ENCODE measurements around the gene IFNGR2.
A peak's percentile ranks its signal among the peaks of the same experiment; 100 is the strongest.

IFNGR2 gene

DNA sequence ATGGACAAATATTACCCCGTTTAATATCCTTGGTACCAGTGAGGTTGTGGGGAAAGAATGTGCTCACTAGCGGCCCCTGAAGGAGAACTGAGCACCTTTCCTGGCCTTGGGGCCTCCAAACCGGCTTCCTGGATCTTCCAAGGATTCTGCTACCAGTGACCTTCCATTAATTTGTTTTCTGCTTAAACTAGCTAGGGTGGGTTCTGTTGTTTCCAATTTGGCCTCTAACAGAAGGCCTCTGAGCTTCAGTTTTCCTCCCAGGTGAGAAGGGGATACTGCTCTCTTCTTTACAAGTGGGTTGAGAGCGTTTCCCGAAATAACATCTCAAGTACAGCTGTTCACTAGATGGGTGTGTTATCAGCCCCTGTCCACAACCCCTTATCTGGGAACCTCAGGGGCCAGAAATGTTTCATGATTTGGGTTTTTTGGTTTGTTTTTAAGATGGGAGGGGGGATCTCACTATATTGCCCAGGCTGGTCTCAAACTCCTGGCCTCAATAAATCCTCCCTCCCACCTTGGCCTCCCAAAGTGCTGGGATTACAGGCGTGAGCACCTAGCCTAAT is 16.9 kb upstream of the IFNGR2 start:
- peaks cover 34% of the 10 kb centered on the region for H3K27me3 Mint-ChIP-seq
- DNase-seq (no peak), ATAC-seq (no peak)
- peaks cover 47% of the 10 kb centered on the region for H3K4me1 Mint-ChIP-seq
- H3K4me3 Mint-ChIP-seq, result no peak overlapping the region
- H3K27ac Mint-ChIP-seq, result no peak overlapping the region
- no peaks in the 10 kb centered on the region for H3K36me3 Mint-ChIP-seq (ENCODE audit: low read depth)
- H3K9me3 Mint-ChIP-seq, result no peaks in the 10 kb centered on the region

DNA sequence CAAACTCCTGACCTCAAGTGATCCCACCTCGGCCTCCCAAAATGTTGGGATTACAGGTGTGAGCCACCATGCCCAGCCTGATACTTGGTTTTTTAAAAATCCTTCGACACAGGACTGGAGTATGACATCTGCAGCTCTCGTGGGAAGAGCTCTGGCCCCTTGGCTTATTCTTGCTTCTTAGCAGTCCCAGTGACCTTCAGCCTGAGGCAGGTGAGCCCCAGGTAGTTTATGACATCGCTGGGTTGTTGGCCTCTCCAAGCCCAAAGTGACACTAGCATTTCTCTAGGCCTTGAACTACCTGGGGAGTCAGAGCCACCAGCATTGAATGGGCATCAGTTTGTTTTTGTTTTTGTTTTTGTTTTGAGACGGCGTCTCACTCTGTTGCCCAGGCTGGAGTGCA is 15.9 kb upstream of the IFNGR2 start:
- ATAC-seq, result no peak
- peaks cover 36% of the 10 kb centered on the region for H3K27me3 Mint-ChIP-seq
- DNase-seq, result no peak
- H3K4me1 Mint-ChIP-seq, result peaks cover 37% of the 10 kb centered on the region
- H3K27ac Mint-ChIP-seq, result no peak overlapping the region
- no peak overlapping the region for H3K4me3 Mint-ChIP-seq
- H3K9me3 Mint-ChIP-seq, result no peaks in the 10 kb centered on the region
- no peaks in the 10 kb centered on the region for H3K36me3 Mint-ChIP-seq (ENCODE audit: low read depth)

DNA sequence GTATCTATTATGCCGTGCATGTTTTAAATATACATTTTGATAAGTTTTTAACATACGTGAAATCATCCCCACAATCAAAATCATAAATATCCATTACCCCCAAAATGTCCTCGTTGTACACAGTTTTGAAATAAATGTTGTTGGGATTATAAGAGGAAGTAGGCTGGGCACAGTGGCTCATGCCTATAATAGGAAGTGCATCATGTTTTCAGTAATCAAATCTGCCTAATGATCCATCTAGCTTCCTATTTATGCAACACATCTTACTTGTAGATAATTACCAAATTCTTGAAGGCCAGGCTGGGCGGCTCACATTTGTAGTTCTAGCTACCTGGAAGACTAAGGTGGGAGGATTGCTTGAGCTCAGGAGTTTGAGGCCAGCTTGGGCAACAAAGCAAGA is 15.0 kb upstream of the IFNGR2 start:
- no peaks in the 10 kb centered on the region for H3K9me3 Mint-ChIP-seq
- no peaks in the 10 kb centered on the region for H3K36me3 Mint-ChIP-seq (ENCODE audit: low read depth)
- no peak overlapping the region for H3K27ac Mint-ChIP-seq
- H3K4me3 Mint-ChIP-seq, result no peak overlapping the region
- DNase-seq (no peak), ATAC-seq (no peak)
- peaks cover 39% of the 10 kb centered on the region for H3K27me3 Mint-ChIP-seq
- H3K4me1 Mint-ChIP-seq, result peaks cover 28% of the 10 kb centered on the region

DNA sequence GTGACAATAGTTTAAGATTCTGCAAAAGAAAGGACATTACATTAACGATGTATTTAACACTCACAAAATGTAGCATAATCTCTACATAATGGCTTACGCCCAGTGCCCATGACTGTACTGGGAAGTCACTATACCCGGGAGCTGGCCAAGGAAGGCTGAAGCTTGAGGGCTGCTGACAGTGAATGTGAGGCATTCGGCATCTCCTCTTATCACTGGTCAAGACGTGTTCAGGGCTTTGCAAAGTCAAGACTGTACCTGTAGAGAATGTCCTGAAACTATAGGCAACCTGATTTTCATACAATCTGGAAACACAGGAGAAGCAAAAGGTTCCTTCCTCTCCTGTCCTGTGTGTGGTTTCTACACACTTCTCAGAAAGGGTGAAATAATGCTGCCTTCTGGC is 12.7 kb upstream of the IFNGR2 start:
- Mint-ChIP-seq H3K27ac (no peak overlapping the region), H3K9me3 (no peaks in the 10 kb centered on the region)
- ATAC-seq, result no peak

DNA sequence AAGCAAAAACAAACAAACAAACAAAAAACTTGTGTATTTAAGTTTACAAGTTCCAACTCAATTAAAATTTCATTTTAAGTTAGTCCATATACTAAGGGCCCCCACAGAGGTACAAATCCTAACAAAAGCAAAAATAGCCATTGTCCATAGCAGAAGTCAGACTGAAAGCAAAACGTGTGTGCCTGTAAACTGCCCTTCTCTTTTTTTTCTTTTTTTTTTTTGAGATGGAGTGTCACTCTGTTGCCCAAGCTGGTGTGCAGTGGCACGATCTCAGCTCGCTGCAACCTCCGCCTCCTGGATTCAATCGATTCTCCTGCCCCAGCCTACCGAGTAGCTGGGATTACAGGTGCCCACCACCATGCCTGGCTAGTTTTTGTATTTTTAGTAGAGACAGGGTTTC is 11.6 kb upstream of the IFNGR2 start:
- Mint-ChIP-seq H3K4me1 (peaks cover 10% of the 10 kb centered on the region), H3K27ac (no peak overlapping the region), H3K27me3 (peaks cover 28% of the 10 kb centered on the region)

More for the DNA sequence above, 12.7 kb upstream of the IFNGR2 start:
- Mint-ChIP-seq H3K4me3 (no peak overlapping the region), H3K36me3 (ENCODE audit: low read depth) (no peaks in the 10 kb centered on the region), H3K4me1 (peaks cover 8% of the 10 kb centered on the region), H3K27me3 (peaks cover 34% of the 10 kb centered on the region)
- no peak for DNase-seq

DNA sequence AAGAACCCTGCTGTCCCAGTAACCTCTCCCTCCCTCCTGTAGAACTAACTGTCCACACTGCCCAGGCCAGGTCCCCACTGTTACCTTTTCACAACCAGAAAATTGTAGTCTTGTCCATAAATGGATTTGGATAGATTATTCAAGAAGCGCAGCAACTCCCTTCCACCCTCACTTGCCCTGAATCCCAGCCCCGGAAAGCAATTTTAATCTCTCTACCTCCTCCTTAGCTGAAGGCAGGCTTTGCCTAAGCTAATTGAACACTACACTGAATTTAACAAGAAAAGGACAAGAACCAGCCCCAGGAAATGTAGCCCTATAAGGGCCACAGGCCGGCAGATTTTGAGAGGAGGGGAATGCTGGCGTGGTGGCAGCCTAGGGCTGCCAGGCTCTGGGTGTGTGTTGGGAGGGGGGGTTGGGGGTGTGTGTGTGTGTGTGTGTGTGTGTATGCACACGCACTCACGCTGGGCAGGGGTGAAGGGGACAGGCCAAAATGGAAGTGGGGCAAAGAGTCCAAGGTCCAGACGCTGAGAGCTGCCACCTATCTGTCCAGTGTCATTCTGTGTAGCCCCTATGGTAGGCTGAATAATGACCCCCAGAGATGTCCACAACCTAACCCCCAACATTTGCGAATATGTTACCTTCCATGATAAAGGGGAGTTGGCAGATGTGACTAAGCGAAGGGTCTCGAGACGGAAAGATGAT is 10.8 kb upstream of the IFNGR2 start:
- ATAC-seq, result no peak
- peaks cover 26% of the 10 kb centered on the region for H3K27me3 Mint-ChIP-seq
- H3K4me3 Mint-ChIP-seq, result no peak overlapping the region
- DNase-seq, result no peak
- H3K36me3 Mint-ChIP-seq (ENCODE audit: low read depth), result no peaks in the 10 kb centered on the region
- H3K27ac Mint-ChIP-seq, result no peak overlapping the region
- peaks cover 10% of the 10 kb centered on the region for H3K4me1 Mint-ChIP-seq
- H3K9me3 Mint-ChIP-seq, result no peaks in the 10 kb centered on the region

More for the DNA sequence above, 11.6 kb upstream of the IFNGR2 start:
- Mint-ChIP-seq H3K9me3 (no peaks in the 10 kb centered on the region), H3K4me3 (no peak overlapping the region), H3K36me3 (ENCODE audit: low read depth) (no peaks in the 10 kb centered on the region)
- DNase-seq, result no peak
- ATAC-seq, result no peak

DNA sequence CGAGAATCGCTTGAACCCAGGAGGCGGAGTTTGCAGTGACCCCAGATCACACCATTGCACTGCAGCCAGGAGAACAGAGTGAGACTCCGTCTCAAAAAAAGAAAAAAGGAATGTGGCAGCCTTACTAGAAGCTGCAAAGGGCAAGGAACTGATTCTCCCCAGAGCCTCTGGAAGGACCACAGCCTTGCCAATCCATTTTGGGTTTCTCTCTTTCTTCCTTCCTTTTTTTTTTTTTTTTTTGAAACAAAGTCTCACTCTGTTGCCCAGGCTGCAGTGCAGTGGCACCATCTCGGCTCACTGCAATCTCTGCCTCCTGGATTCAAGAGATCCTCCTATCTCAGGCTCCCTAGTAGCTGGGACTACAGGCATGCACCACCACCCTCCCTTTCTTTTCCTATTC is 9.9 kb upstream of the IFNGR2 start:
- Mint-ChIP-seq H3K27ac (no peak overlapping the region), H3K27me3 (peaks cover 24% of the 10 kb centered on the region), H3K4me3 (no peak overlapping the region), H3K36me3 (ENCODE audit: low read depth) (no peaks in the 10 kb centered on the region), H3K9me3 (no peaks in the 10 kb centered on the region), H3K4me1 (peaks cover 6% of the 10 kb centered on the region)
- no peak for DNase-seq
- no peak for ATAC-seq

DNA sequence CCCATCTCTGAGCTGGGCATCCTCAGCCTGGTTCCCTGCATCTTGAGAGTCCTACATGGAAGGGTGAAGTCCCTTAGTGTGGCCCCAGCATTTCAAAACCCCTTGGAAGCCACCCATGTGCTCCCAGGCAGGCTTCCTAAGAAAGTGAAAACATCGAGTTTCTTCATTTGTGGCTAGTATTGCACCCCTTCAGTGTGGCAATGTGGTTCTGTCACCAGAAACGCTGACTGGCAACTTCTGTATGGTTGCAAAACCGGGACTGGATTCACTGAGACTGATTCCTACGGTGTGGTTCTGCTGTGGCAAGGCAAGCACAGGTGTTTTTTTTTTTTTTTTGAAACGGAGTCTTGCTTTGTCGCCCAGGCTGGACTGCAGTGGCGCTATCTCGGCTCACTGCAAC is 9.0 kb upstream of the IFNGR2 start:
- Mint-ChIP-seq H3K36me3 (ENCODE audit: low read depth) (no peaks in the 10 kb centered on the region), H3K4me3 (no peak overlapping the region), H3K4me1 (peaks cover 5% of the 10 kb centered on the region), H3K27ac (no peak overlapping the region), H3K27me3 (peaks cover 22% of the 10 kb centered on the region), H3K9me3 (no peaks in the 10 kb centered on the region)
- ATAC-seq (peak; percentile 34), DNase-seq (no peak)

DNA sequence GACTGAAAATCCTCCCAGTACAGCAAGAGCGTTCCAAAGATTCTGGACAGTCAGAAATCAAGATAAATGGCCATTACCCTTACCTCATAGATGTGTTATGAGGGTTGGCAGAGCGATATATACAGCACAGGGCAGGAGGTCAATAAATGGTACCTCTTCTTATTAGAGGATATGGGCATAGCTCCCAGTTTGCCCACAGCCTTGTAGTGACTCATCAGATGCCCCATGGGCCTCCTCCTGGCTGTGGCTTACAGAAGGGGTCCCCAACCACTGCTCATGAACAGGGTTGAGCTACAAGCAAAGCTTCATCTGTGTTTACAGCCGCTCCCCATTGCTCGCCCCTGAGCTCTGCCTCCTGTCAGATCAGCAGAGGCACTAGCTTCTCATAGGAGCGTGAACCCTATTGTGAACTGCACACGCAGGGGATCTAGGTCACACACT is 7.3 kb upstream of the IFNGR2 start:
- DNase-seq (no peak), ATAC-seq (peak; percentile 41)
- Mint-ChIP-seq H3K27me3 (peaks cover 17% of the 10 kb centered on the region), H3K4me1 (peaks cover 13% of the 10 kb centered on the region), H3K36me3 (ENCODE audit: low read depth) (no peaks in the 10 kb centered on the region), H3K4me3 (no peak overlapping the region), H3K9me3 (no peaks in the 10 kb centered on the region), H3K27ac (no peak overlapping the region)

DNA sequence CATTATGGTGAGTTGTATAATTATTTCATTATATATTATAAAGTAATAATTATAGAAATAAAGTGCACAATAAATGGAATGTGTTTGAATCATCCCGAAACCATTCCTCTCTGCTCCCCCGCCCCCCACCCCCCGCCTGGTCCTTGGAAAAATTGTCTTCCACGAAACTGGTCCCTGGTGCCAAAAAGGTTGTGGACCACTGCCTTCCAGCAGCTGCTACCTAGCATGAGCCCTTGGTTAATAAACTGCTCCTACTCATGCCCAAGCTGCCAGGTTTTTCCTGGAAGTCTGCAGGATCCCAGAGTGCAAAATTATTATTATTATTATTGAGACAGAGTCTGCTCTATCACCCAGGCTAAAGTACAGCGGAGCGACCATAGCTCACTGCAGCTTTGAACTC is 6.8 kb upstream of the IFNGR2 start:
- H3K4me1 Mint-ChIP-seq, result peaks cover 14% of the 10 kb centered on the region
- H3K36me3 Mint-ChIP-seq (ENCODE audit: low read depth), result no peaks in the 10 kb centered on the region
- H3K27ac Mint-ChIP-seq, result no peak overlapping the region
- H3K27me3 Mint-ChIP-seq, result peaks cover 19% of the 10 kb centered on the region
- no peak overlapping the region for H3K4me3 Mint-ChIP-seq
- no peak for ATAC-seq
- H3K9me3 Mint-ChIP-seq, result no peaks in the 10 kb centered on the region
- DNase-seq, result no peak

DNA sequence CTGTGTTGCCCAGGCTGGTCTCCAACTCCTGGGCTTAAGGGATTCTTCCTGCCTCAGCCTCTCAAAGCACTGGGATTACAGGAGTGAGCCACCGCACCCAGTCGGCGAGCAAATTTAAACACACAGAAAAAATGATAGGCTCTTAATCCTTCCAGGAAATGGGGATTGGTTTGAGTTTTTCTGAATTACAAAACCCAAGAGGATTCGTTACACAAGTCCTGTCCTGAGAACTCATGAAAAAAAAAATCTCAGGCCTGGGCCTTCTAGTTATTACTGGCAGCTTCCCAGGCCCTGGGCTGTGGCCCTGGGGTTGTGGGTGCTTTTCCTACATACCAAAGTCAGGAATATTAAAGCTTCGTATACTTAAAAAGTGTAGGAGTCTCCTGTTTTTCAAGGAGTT is 6.3 kb upstream of the IFNGR2 start:
- no peaks in the 10 kb centered on the region for H3K9me3 Mint-ChIP-seq
- H3K27me3 Mint-ChIP-seq, result peaks cover 22% of the 10 kb centered on the region
- H3K27ac Mint-ChIP-seq, result no peak overlapping the region
- DNase-seq, result no peak
- no peak for ATAC-seq
- no peaks in the 10 kb centered on the region for H3K36me3 Mint-ChIP-seq (ENCODE audit: low read depth)
- no peak overlapping the region for H3K4me3 Mint-ChIP-seq
- H3K4me1 Mint-ChIP-seq, result peaks cover 17% of the 10 kb centered on the region

DNA sequence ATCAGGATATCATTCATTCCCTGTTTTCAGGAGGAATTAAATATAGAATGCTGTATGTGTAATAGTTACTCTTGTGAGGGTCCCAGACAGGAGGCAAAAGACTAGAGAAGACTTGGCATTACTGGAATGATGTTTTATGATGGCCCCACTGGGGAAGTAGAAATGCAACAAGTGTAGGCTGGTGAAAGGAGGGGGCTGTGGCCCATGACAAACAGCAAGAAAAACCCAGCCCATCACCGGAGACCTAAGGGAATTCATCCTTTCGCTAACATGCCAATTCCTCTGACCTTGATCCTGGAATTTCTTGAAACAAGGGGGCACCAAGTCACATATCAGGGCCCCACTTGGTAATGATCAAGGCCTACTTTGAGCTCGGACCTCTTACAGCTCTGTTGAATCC is 5.5 kb upstream of the IFNGR2 start:
- Mint-ChIP-seq H3K4me1 (peaks cover 21% of the 10 kb centered on the region), H3K4me3 (no peak overlapping the region), H3K36me3 (ENCODE audit: low read depth) (no peaks in the 10 kb centered on the region), H3K9me3 (no peaks in the 10 kb centered on the region), H3K27ac (no peak overlapping the region), H3K27me3 (peaks cover 18% of the 10 kb centered on the region)
- no peak for DNase-seq
- no peak for ATAC-seq

DNA sequence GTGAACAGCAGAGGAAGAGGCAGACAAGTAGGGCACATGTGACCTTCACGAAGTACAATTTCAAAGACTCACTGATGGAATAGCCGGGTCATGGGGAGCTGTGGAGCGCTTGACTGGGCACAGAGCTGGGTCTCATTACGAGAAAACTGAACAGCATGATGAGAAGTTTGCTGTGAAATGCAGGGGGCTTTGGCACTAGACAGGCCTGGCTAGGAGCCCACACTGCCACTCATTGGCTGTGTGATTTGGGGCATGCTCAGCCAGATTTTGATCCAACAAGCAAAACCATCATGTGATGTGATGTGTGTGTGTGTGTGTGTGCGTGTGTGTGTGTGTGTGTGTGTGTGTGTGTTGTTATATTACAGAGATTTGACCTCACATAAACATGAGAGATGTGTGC is 4.9 kb upstream of the IFNGR2 start:
- Mint-ChIP-seq H3K4me3 (no peak overlapping the region), H3K36me3 (ENCODE audit: low read depth) (no peaks in the 10 kb centered on the region), H3K9me3 (no peaks in the 10 kb centered on the region), H3K27me3 (peaks cover 16% of the 10 kb centered on the region), H3K4me1 (peaks cover 22% of the 10 kb centered on the region), H3K27ac (no peak overlapping the region)
- DNase-seq (no peak), ATAC-seq (no peak)

DNA sequence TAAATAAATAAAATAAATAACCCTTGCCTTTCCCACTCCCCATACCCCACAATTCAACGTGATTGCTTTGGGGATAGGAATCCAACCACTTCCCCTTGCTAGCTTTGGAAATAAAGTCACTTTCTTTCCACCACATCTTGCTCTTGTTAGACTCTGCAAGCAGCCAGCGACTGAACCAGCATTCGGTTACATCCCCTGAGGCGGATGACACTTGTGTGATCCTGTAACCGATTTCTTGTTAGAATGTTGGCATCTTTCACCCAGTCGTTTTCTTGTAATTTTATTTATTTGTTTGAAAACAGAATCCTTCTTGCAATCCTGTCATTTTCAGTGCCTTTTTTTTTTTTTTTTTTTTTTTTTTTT is 1.6 kb upstream of the IFNGR2 start:
- ATAC-seq (no peak), DNase-seq (no peak)
- Mint-ChIP-seq H3K27ac (no peak overlapping the region), H3K4me1 (peaks cover 44% of the 10 kb centered on the region), H3K27me3 (peaks cover 17% of the 10 kb centered on the region), H3K4me3 (no peak overlapping the region), H3K9me3 (no peaks in the 10 kb centered on the region), H3K36me3 (ENCODE audit: low read depth) (peaks cover 3% of the 10 kb centered on the region)

DNA sequence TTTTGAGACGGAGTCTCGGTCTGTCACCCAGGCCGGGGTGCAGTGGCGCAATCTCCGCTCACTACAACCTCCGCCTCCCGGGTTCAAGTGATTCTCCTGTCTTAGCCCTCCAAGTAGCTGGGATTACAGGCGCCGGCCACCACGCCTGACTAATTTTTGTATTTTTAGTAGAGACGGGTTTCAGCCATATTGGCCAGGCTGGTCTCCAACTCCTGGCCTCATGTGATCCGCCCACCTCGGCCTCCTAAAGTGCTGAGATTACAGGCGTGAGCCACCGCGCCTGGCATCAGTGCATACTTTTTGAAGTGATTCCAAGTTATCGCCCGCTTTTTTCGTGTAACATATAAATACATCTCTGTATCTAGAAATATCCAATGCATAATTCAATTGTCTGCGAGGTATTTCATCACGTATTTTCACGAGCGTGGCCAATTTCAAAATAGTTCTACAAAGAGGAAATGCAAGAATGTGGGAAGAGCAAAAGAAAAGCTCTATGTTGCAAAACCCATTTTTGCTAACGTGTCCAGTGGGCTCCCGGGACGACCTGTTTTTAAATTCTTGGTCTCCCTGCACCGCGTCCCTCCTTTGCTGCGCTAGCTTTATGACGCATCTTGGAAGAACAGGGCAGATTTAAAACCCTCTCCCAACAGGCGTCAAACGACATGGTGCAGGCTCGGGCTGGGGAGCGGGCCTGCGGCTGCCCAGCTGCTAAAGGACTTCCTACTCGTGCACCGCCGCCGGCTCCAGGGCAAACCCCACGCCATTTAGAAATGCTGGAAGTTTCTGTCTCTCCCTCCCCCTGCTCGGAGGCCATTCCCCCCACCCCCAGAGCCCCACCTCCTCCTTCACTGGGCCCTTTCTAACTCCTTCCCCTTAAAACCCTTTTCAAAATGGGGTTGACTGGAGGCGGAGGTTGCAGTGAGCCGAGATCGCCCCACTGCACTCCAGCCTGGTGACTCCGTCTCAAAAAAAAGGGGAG is 923 bp upstream of the IFNGR2 start:
- no peaks in the 10 kb centered on the region for H3K9me3 Mint-ChIP-seq
- peak overlapping the region; percentile 38 for H3K4me3 Mint-ChIP-seq
- DNase-seq, result no peak
- peaks cover 51% of the 10 kb centered on the region for H3K4me1 Mint-ChIP-seq
- peaks cover 17% of the 10 kb centered on the region for H3K27me3 Mint-ChIP-seq
- H3K27ac Mint-ChIP-seq, result no peak overlapping the region
- ATAC-seq, result no peak
- H3K36me3 Mint-ChIP-seq (ENCODE audit: low read depth), result peaks cover 3% of the 10 kb centered on the region
